ENCODE data around the gene OR51B5.
"Not testable (repeated sequence)": the region's sequence is repeated elsewhere in the genome, so short reads cannot be mapped to it uniquely, and the experiment has no call there.

Gene OR51B5

DNA sequence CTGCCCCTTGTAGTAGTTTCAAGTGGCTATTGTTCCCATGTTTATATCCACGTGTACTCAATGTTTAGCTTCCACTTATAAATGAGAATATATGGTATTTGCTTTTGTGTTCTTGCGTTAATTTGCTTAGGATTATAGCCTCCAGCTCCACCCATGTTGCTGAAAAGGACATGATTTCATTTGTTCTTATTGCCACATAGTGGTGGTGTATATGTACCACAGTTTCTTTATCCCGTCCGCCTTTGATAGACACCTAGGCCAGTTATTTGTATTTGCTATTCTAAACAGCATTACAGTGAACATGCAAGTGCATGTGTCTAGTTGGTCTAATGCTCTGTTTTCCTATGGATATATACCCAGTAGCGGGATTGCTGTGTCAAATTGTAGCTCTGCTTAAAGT lies 26.0 kb downstream of the OR51B5 start:
- Histone ChIP-seq H3K27me3 (ENCODE audit: control insufficient read depth in 1 of 2, insufficient read depth in 2 of 2, low read length in 2 of 2) (no peaks in the 10 kb centered on the region), H3K27ac (ENCODE audit: low read depth, low read length) (no peak overlapping the region), H3K9me3 (ENCODE audit: low read length) (no peaks in the 10 kb centered on the region), H3K36me3 (ENCODE audit: insufficient read depth, low read length) (no peaks in the 10 kb centered on the region), H3K9ac (ENCODE audit: low read length) (no peak overlapping the region), H3K4me1 (ENCODE audit: insufficient read depth, low read length) (no peaks in the 10 kb centered on the region), H3K4me3 (ENCODE audit: low read depth in 1 of 2, low read length in 2 of 2) (no peak overlapping the region)

GRCh38 chr11:5313326-5314023 lies 29.8 kb downstream of the OR51B5 start:
- H3K36me3 ChIP-seq (ENCODE audit: insufficient read depth, low read length); H3K27me3 ChIP-seq (ENCODE audit: control insufficient read depth in 1 of 2, insufficient read depth in 2 of 2, low read length in 2 of 2); H3K27ac ChIP-seq (ENCODE audit: low read depth, low read length); H3K4me1 ChIP-seq (ENCODE audit: insufficient read depth, low read length); H3K9ac ChIP-seq (ENCODE audit: low read length); H3K4me3 ChIP-seq (ENCODE audit: low read depth in 1 of 2, low read length in 2 of 2); H3K9me3 ChIP-seq (ENCODE audit: low read length): not testable (repeated sequence)

DNA sequence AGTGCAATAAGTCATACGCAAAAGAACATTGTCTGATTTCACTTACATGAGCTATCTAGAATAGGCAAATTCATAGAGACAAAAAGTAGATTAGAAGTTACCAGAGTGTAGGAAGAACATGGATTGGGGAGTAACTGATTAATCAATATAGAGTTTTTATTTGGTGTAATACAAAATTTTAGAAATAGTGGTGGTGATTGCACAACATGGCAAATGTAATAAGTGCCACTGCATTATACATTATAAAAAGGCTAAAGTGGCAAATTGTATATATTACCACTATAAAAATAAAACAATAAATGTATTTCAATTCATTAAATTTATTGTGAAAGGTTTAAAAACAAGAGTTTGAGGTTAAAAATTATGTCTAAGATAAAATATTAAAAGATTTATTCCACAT lies 32.9 kb downstream of the OR51B5 start:
- Histone ChIP-seq H3K27me3 (ENCODE audit: control insufficient read depth in 1 of 2, insufficient read depth in 2 of 2, low read length in 2 of 2) (no peaks in the 10 kb centered on the region), H3K4me1 (ENCODE audit: insufficient read depth, low read length) (no peaks in the 10 kb centered on the region), H3K4me3 (ENCODE audit: low read depth in 1 of 2, low read length in 2 of 2) (no peak overlapping the region), H3K9ac (ENCODE audit: low read length) (no peak overlapping the region), H3K9me3 (ENCODE audit: low read length) (no peaks in the 10 kb centered on the region), H3K27ac (ENCODE audit: low read depth, low read length) (no peak overlapping the region), H3K36me3 (ENCODE audit: insufficient read depth, low read length) (no peaks in the 10 kb centered on the region)

DNA sequence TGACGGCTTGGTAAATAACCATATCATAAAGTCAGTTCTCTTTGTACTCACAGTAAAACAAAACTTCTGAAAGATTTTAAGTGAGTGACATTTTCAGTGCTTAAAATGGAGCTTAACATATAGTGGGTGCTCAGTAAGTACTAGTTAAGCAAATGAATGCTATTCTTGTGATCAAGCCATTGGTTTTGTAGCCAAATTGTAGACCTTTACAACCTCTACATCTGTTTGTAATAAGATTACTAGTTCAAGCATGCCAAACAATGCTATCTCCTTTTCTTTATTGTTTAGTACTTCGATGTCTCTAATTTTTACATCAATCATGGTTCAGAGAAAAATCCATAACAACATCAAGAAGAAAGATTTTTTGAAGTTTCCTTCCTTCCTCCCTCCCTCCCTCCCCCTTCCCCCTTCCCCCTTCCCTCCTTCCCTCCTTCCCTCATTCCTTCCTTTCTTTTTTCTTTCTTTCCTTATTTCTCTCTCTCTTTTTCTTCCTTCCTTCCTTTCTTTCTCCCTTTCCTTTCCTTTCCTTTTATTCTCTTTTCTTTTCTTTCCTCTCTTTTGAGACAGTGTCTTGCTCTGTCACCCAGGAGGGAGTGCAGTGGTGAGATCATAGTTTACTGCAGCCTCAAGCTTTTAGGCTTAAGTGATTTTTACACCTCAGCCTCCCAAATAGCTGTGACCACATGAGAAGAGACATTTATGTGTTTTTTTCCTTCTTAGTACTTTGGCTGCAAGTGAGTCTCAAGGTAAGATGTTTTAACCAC lies 35.9 kb downstream of the OR51B5 start:
- H3K9ac ChIP-seq (ENCODE audit: low read length), result no peak overlapping the region
- H3K4me1 ChIP-seq (ENCODE audit: insufficient read depth, low read length), result no peaks in the 10 kb centered on the region
- no peak overlapping the region for H3K4me3 ChIP-seq (ENCODE audit: low read depth in 1 of 2, low read length in 2 of 2)
- H3K9me3 ChIP-seq (ENCODE audit: low read length), result no peaks in the 10 kb centered on the region
- no peak overlapping the region for H3K27ac ChIP-seq (ENCODE audit: low read depth, low read length)
- no peaks in the 10 kb centered on the region for H3K36me3 ChIP-seq (ENCODE audit: insufficient read depth, low read length)
- no peaks in the 10 kb centered on the region for H3K27me3 ChIP-seq (ENCODE audit: control insufficient read depth in 1 of 2, insufficient read depth in 2 of 2, low read length in 2 of 2)

DNA sequence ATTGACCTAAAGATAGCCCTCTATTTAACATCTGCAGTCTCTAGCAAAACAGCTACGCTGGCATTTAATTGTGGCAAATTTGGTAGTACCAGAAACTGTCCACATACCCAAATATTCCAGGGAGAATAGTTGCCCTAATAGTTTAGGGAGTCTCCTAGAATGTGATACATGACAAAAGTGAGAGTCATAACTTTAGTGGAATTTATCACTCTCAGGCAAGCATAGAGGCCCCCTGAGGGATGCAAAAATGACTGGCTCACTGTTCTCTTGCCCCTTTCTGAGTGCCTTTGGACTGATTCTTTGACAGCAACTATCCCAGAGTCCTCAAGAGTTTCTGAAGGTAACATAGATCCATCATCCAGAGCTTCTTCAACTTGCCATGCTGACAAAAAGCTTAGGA lies 39.3 kb downstream of the OR51B5 start:
- Histone ChIP-seq H3K36me3 (ENCODE audit: insufficient read depth, low read length) (no peaks in the 10 kb centered on the region), H3K4me1 (ENCODE audit: insufficient read depth, low read length) (no peaks in the 10 kb centered on the region)

DNA sequence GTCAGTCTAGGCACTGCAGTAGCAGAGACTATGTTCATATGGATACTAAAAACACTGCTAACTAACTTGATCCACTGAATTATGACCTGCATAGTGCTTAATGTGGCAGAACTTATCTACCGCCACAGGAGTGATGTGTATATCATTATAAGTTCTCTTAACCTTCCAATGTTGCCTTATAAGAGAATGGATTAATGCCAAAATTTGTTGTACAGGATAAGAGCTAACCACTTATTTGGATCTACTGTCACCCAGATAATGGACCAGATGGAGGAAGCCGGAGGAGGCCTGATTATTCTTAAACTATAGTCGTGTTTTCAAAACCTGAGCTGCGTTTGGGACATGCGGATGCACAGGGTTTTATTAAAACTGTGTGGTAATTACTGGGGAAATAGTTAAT lies 39.7 kb downstream of the OR51B5 start:
- no peaks in the 10 kb centered on the region for H3K9me3 ChIP-seq (ENCODE audit: low read length)
- H3K36me3 ChIP-seq (ENCODE audit: insufficient read depth, low read length), result no peaks in the 10 kb centered on the region
- H3K4me1 ChIP-seq (ENCODE audit: insufficient read depth, low read length), result no peaks in the 10 kb centered on the region
- H3K4me3 ChIP-seq (ENCODE audit: low read depth in 1 of 2, low read length in 2 of 2), result no peak overlapping the region
- no peak overlapping the region for H3K9ac ChIP-seq (ENCODE audit: low read length)
- no peak overlapping the region for H3K27ac ChIP-seq (ENCODE audit: low read depth, low read length)
- no peaks in the 10 kb centered on the region for H3K27me3 ChIP-seq (ENCODE audit: control insufficient read depth in 1 of 2, insufficient read depth in 2 of 2, low read length in 2 of 2)

More for the DNA sequence above, 39.3 kb downstream of the OR51B5 start:
- H3K9me3 ChIP-seq (ENCODE audit: low read length), result no peaks in the 10 kb centered on the region
- H3K9ac ChIP-seq (ENCODE audit: low read length), result no peak overlapping the region
- no peaks in the 10 kb centered on the region for H3K27me3 ChIP-seq (ENCODE audit: control insufficient read depth in 1 of 2, insufficient read depth in 2 of 2, low read length in 2 of 2)
- no peak overlapping the region for H3K4me3 ChIP-seq (ENCODE audit: low read depth in 1 of 2, low read length in 2 of 2)
- H3K27ac ChIP-seq (ENCODE audit: low read depth, low read length), result no peak overlapping the region

- no peak within 1 kb of the TSS for H3K27ac ChIP-seq (ENCODE audit: low read depth, low read length)
- no peaks in the 10 kb centered on the region for H3K36me3 ChIP-seq (ENCODE audit: insufficient read depth, low read length)
- no peaks in the 10 kb centered on the region for H3K4me1 ChIP-seq (ENCODE audit: insufficient read depth, low read length)
- H3K4me3 ChIP-seq (ENCODE audit: low read depth in 1 of 2, low read length in 2 of 2), result no peak within 1 kb of the TSS
- H3K9ac ChIP-seq (ENCODE audit: low read length), result no peak within 1 kb of the TSS
- no peaks in the 10 kb centered on the region for H3K27me3 ChIP-seq (ENCODE audit: control insufficient read depth in 1 of 2, insufficient read depth in 2 of 2, low read length in 2 of 2)
- no peaks in the 10 kb centered on the region for H3K9me3 ChIP-seq (ENCODE audit: low read length)
Measured at GRCh38 chr11:5301846-5302245, 41.5 kb downstream of the OR51B5 start, which contains the start of gene OR51B4. TSS of gene OR51B4 (minus strand) at chr11:5301946. CDS start at chr11:5301946, 0 bp downstream.

DNA sequence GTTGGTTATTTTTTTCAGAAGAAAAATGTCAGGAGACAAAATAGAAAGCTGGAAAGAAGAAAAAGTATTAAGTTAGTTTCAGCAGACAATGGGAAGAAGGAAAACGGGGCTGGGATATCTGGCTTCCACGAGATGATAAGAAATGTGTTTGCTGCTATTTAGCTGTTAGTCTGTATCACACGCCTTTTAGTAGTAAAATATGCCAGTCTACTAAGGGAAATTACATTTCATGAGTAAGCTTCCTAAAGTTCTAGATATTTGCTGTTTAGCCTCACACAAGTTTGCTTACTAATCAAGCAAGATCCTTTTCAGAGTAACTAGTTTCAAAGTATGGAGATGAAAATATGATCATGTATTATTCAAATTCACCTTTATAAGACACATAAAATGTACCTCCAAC lies 43.1 kb downstream of the OR51B5 start:
- H3K36me3 ChIP-seq (ENCODE audit: insufficient read depth, low read length), result no peaks in the 10 kb centered on the region
- H3K27ac ChIP-seq (ENCODE audit: low read depth, low read length), result no peak overlapping the region
- H3K27me3 ChIP-seq (ENCODE audit: control insufficient read depth in 1 of 2, insufficient read depth in 2 of 2, low read length in 2 of 2), result no peaks in the 10 kb centered on the region
- H3K9me3 ChIP-seq (ENCODE audit: low read length), result no peaks in the 10 kb centered on the region
- no peaks in the 10 kb centered on the region for H3K4me1 ChIP-seq (ENCODE audit: insufficient read depth, low read length)
- H3K4me3 ChIP-seq (ENCODE audit: low read depth in 1 of 2, low read length in 2 of 2), result no peak overlapping the region
- H3K9ac ChIP-seq (ENCODE audit: low read length), result no peak overlapping the region

GRCh38 chr11:5298451-5298850 lies 44.9 kb downstream of the OR51B5 start:
- H3K36me3 ChIP-seq (ENCODE audit: insufficient read depth, low read length), result no peaks in the 10 kb centered on the region
- H3K9me3 ChIP-seq (ENCODE audit: low read length), result no peaks in the 10 kb centered on the region
- no peak overlapping the region for H3K9ac ChIP-seq (ENCODE audit: low read length)
- no peak overlapping the region for H3K27ac ChIP-seq (ENCODE audit: low read depth, low read length)
- no peak overlapping the region for H3K4me3 ChIP-seq (ENCODE audit: low read depth in 1 of 2, low read length in 2 of 2)
- H3K27me3 ChIP-seq (ENCODE audit: control insufficient read depth in 1 of 2, insufficient read depth in 2 of 2, low read length in 2 of 2), result no peaks in the 10 kb centered on the region
- no peaks in the 10 kb centered on the region for H3K4me1 ChIP-seq (ENCODE audit: insufficient read depth, low read length)

- H3K9me3 ChIP-seq (ENCODE audit: low read length), result no peaks in the 10 kb centered on the region
Measured at GRCh38 chr11:5297721-5298323, 45.5 kb downstream of the OR51B5 start.

DNA sequence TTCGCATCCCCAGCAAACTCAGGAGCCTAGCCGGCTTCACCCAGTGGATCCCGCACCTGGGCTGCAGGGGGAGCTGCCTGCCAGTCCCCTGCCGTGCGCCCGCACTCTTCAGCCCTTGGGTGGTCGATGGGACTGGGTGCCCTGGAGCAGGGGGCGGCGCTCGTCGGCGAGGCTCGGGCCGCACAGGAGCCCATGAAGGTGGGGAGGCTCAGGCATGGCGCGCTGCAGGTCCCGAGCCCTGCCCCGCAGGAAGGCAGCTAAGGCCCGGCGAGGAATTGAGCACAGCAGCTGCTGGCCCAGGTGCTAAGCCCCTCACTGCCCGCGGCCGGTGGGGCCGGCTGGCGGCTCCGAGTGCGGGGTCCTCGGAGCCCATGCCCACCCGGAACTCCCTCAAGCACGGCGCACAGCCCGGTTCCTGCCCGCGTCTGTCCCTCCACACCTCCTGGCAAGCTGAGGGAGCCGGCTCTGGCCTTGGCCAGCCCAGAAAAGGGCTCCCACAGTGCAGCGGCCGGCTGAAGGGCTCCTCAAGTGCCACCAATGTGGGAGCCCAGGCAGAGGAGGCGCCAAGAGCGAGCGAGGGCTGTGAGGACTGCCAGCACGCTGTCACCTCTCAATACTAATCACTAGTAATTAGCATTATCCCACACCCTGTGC lies 48.9 kb downstream of the OR51B5 start:
- not testable (repeated sequence) for H3K36me3 ChIP-seq (ENCODE audit: insufficient read depth, low read length); H3K4me1 ChIP-seq (ENCODE audit: insufficient read depth, low read length); H3K9ac ChIP-seq (ENCODE audit: low read length); H3K9me3 ChIP-seq (ENCODE audit: low read length); H3K27ac ChIP-seq (ENCODE audit: low read depth, low read length); H3K4me3 ChIP-seq (ENCODE audit: low read depth in 1 of 2, low read length in 2 of 2); H3K27me3 ChIP-seq (ENCODE audit: control insufficient read depth in 1 of 2, insufficient read depth in 2 of 2, low read length in 2 of 2)

More at GRCh38 chr11:5297721-5298323, 45.5 kb downstream of the OR51B5 start:
- Histone ChIP-seq H3K36me3 (ENCODE audit: insufficient read depth, low read length) (no peaks in the 10 kb centered on the region), H3K4me3 (ENCODE audit: low read depth in 1 of 2, low read length in 2 of 2) (no peak overlapping the region), H3K9ac (ENCODE audit: low read length) (no peak overlapping the region), H3K4me1 (ENCODE audit: insufficient read depth, low read length) (no peaks in the 10 kb centered on the region), H3K27me3 (ENCODE audit: control insufficient read depth in 1 of 2, insufficient read depth in 2 of 2, low read length in 2 of 2) (no peaks in the 10 kb centered on the region), H3K27ac (ENCODE audit: low read depth, low read length) (no peak overlapping the region)

Measured in muscle layer of colon (tissue), 2 donors.